ENCODE data around the gene MCTP1.

The MCTP1 gene

DNA sequence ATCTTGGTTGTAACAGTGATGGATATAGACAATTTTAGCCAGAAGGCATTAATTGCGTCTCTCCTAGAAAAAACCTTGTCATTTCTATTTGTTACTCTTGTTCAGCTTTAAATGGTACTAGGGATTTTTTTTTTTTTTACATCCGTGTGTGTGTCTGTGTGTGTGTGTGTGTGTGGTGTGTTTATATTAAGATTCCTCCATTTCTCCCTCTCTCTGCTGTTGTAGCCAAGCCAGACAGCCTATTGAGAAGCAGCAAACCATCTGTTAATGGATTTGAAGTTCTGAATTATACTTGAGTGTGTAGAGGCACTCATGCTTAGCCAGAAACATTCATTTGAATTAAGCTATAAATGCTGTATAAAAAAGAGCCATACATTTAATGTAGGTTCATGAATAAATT, 594.1 kb downstream of the MCTP1 start:
- peak; percentile 41 for DNase-seq

DNA sequence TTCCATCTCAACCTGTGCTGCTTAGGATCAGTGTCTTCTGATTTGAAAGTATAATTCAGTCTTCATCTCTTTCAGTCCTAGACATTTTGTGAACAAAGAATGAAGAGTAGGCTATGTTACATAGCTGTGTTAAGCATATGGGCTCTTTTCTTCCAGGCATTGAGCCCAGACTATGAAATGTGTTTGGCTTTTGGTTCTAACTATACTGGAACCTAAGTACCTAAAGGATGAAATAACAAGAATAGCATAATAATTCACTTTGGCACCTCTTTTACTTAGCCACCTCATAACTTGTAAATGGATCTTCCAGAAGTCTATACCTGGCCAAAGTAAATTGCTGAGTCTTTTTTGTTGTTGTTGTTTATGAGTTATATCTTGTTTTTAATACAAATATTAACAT, 595.0 kb downstream of the MCTP1 start:
- no peak for DNase-seq

DNA sequence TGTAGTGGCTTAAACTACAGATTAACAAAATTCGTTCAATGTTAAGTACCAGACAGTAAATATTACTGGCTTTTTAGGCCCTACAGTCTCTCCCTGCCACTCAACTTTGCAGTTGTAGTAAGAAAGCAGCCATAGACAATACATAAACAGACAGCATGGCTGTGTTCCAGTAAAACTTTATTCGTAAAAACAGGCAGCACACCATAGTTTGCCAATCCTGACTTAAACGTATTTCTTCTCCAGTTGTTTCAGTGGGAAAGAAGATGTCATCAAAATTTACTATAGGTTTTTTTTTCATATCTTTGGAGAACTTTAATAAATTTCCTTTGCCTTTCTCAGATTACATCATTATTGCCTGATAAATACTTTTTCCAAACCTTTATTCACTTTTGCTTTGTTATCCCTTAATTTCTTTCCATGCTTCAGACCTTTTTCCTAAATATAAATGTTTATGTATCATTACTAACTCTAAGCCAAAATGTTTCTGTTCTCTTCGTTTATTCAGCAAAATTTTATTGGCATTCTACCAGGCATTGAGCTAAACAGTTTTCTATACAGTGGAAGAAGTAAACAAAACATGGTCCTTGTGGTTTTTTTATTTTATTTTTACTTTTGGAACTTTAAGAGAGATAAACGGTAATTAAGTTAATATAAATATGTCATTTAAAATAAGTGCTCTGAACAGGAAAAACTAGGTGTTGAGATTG, 601.9 kb downstream of the MCTP1 start:
- no peak for DNase-seq

DNA sequence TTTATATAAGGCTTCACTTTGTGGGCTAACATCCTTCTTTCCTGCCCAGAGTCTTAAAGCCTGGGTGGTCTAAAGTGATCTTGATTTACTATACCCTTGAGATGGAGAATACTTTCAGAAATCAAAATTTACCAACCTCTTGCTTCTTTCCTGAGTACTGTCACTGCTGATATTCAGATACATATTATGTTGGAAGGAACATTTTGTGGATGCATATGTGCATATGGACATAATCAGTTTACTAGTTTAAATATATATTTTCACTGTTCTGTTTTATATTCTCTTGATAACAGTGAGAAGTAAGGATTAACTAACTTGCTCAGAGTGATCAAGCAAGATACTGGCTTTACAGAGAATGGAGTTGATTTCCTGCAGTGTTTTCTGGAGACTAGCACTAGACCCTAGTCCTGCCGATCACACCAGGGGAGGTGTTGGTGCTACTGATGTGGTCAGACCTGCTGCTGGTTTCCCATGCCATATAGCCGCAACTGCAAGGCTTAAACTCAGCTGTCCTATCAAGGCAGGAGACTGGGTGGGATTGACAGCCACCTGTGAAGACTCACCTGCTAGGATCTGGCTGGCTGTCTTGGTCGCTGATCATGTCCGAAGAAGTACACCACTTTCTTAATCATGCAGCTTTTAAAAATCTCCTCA, 608.8 kb downstream of the MCTP1 start:
- no peak for DNase-seq

DNA sequence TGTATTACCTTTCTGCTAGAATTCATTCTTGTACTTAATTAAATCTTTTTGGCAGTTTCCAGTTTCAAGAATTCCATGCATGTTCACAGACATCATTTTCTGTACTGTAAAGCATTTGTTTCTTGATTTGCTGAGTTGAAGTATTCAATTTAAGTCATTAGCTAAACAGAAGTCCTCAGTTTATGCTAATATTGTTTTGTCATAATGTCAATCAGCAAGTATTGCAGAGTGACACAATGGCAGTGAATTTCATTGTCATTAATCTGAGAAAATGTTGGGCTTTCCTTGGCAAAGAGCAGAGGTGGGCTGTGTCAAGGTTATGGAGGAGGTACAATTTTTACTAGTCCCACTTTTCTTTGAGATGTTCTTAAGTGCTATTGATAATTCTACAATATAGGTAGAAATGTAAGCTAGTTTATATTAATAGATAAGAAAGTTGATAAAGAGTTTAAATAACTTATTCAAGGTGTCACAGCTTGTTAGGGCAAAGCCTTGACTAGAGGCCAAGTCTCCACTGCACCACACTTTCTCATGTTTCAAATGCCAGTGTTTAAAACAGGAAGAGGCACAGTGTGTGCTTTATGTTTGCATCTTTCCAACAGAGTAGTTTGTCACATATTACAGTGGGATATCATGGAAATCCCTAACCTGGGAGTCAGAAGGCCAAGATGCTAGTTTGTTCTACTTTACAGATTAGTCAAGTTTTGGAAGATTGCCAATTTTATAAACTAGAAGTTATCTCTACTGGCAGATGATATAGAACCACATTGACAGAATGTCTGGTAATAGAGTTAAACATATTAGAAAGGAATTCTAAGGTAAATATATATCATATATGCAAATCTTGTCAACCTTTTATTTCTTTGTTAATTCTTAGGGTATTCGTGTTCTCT, 610.2 kb downstream of the MCTP1 start:
- no peak for DNase-seq

- no peak for DNase-seq
These were observed 612.1 kb downstream of the MCTP1 start for GRCh38 chr5:94672746-94673145.

GRCh38 chr5:94670726-94671125, 614.2 kb downstream of the MCTP1 start:
- no peak for DNase-seq

DNA sequence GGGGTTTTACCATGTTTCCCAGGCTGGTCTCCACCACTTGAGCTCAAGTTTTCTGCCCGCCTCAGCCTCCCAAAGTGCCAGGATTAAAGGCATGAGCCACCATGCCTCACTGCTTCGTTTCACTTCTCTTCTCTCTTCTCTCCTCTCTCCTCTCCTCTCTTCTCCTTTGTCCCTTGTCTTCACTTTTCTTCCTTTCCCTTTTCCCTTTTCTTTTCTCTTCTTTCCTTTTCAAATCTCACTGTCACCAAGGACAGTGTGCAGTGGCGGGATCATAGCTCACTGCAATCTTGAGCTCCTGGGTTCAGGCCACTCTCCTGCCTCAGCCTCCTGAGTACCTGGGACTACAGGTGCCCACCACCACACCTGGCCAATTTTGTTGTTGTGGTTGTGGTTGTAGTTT, 617.0 kb downstream of the MCTP1 start:
- DNase-seq, result no peak

DNA sequence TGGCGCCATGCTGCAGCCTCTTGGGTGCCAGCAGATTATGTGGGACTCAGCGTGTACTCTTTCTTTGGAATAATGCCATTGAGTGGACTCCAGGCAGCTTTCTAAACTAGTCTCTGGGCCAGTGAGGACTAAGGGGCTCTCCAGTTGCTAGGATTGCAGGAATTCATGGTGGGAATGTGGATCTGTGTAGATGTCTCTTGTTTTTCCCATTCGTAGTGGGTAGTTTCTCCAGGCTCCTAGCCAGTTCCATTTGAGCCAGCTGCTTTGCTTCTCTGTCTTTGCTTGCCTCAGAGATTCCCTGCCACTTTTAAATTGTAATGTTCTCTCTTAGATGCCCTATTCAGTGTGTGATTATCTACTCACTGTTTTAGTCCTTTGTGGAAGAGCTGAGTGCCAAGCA, 623.8 kb downstream of the MCTP1 start:
- no peak for DNase-seq

DNA sequence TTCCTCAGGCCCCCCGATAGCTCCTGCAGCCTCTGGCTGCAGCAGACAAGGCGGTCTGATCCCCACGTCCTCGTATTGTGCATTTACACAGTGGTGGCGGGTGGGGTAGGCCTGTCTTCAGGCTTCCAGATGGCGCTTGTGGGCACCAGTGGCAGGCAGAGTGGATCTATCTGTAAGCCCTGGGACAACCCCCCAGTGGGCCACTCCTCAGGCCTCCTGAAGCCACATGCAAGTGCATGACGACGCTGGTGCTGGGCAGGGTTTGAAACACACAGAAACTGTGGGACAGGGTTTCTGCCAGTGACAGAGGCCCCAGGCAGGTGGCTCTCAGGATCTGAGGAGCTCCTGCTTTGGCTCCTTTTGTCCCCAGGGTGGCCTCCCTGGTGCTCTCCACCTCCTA, 624.4 kb downstream of the MCTP1 start:
- DNase-seq, result no peak

- DNase-seq, result no peak
These were observed 626.6 kb downstream of the MCTP1 start for GRCh38 chr5:94658272-94658671.
